ENCODE data around the gene FES. TPM values are rescaled to one million over a fixed set of nuclear protein-coding genes. Genes with fewer than 3 reads are reported as not detected.

FES gene
- total RNA-seq: 21.8 and 32.7 TPM in 2 replicates

DNA sequence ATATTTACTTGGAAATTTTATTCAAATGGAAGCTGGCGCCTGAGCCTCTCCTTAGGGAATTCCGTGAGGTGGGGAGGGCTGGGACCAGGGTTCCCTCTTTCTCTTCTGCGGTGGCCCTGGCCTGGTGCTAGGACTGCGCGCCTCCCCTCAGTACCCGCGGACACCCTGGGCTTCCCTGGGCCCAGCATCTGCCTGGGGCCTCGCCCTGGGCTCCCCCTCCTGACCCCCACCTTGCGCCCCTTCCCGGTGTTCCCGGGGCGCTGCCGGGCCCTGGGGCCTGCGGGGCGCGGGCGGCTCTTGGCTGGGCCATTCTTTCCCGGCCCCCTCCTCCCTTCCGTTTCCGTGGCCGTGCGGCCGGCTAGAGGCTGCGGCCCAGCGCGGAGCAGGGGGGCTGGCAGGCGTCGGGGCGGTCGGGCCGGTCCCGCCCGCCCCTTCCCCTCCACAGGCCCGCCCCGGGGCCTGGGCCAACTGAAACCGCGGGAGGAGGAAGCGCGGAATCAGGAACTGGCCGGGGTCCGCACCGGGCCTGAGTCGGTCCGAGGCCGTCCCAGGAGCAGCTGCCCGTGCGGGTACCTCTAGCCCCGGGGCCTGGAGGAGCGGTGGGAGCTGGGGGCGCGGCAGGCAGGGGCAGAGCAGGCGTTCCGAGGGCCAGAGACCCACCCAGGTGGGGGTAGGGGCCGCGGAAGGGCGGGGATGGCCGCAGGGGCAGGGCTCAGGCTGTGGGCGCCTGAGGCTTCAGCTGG is at the start of gene FES:
TSS of gene FES (plus strand) at position 529 of the 743 bp plus-strand sequence. CDS start 542 bp downstream, outside the sequence.

DNA sequence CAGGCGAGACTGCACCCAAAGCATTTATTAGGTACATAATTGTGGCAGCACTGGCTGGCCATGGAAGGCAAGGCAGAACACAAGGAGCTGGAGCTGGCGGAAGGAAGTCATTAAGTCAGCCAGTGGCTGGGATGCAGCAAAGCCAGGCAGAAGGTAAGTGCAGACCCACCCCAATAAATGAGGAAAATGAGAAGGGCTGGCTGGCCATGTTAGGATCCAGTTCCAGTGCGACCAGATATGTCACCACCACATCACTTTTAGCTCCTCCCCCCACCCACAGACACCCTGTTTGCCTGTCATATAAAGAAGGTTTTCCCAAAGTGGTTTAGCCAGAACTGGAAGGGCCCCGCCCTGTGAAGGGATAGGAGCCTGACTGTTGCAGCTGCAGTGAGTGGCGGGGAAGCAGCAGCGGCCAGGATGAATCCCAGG is 16.0 kb upstream of the FES start, which contains the start of gene FURIN:
TSS of gene FURIN (plus strand) at position 328 of the 429 bp plus-strand sequence. CDS start 7,153 bp downstream, outside the sequence.

DNA sequence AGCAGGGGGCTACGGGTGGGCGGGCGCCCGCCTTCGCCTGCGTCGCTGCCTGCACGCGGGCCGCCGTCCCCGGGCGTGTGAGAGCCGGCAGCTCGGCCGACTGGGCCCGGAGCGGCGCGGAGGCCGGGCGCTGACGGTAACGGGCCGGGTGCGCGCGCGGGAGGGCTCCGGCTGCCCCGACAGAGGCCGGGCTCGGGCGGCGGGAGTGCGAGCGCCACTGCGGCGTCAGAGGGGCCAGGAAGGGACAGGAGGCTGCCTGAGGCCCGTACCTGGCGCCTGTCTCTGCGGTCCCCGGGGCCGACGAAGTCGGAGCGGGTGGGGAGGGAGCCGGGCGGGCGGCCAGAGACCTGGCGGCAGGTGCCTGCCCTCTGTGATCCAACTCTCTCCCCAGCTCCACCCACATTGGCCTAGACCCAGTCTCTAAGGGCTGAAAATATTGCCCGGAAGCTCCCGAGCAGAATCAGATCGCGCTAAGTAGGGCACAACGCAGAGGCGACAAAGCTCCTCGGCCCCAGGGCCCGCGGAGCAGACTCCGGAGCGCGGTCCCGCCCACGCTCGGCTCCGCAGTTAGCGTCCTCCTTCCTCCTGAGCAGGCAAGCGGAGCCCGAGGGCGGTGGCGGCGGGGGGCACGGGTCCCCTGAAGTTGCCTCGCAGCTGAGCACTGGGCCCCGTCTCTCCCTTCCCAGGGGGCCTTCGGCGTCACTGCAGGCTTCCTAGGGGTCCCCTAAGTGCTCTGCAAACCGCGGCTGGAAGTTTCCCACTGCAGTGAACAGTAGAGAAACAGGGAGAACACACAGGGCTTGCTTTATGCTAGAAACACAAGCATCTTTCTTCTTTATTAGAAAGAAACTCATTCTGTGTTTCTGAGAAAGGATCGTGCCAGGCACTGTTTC is 18.8 kb downstream of the FES start, which contains the start of gene MAN2A2:
TSS of gene MAN2A2 (plus strand) at position 463 of the 893 bp plus-strand sequence. CDS start 906 bp downstream, outside the sequence.

DNA sequence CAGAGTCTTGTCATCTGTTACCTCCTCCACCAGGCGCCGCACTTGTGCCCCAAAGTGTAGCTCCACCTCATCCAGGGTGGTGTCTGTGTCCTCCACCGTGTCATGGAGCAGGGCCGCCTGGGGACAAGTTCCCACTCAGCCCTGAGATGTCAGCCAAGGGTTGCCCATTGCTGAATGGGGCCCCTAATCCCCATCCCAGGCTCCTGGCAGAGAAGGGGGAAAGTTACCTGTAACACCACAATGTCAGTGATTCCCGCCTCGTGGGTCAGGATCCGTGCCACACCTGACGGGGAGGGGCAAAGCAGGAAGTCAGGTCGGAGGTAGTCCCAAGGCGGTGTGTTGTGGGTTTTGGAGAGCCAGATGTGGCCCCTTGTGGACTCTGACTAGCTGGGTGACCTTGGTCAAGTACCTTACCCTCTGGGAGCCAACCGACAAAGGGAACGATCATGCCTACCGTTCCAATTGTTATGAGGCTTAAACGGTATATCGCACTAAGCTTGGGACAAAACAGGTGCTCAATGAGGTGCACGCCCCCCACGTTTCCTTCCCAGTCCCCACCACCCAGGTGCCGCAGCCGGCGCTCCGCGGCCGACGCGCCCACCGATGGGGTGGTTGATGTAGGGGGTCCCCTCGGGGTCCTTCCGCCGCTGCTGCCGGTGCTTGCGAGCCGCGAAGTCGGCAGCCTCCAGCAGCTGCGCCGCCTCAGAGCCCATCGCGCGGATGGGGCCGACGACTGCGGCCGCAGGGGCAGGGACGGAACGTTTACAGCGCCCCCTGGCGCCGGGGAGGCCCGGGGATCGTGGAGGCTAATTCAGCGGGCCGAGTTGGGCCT is 47.7 kb downstream of the FES start, which contains the start of gene HDDC3:
TSS of gene HDDC3 (minus strand) at position 722 of the 832 bp plus-strand sequence. CDS start at position 713, 9 bp downstream.

DNA sequence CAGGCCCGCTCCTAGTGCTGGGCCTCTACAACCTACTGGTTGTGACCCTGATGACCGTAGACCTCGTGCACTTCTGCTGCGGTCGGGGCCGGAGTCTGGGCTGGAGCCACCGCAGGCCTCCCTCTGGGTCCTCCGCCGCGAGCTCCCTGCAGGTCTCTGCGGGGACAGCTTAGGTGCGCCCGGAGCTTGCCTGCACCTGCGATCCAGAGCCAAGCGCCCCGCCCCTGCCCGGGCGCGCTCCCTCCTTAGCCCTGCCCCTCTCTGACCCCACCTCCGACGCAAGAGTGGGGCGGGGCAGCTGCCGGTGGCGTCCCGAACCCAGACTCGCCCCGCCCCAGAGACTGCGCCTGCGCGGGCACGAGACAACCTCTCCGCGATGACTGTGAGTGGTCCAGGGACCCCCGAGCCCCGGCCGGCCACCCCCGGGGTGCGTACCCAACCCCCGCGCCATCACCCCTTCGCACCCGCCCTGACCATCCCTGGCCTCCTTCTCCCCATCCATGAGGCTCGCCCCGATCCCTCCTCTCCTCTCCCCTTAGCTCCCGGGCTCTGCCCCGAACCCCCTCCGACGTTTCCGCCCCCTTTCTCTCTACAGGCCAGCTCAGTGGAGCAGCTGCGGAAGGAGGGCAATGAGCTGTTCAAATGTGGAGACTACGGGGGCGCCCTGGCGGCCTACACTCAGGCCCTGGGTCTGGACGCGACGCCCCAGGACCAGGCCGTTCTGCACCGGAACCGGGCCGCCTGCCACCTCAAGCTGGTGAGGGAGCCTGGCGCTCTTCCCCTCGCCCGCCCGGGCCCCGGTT is 50.8 kb downstream of the FES start, which contains the start of gene UNC45A:
TSS of gene UNC45A (plus strand) at position 337 of the 803 bp plus-strand sequence. CDS start at position 377, 40 bp downstream.

Other genes with a start within 250 kb of the FES start
- gene BLM, start 167.2 kb upstream of the FES start, total RNA-seq: 0.64 and 2.4 TPM in 2 replicates
- gene FURIN, start 15.9 kb upstream of the FES start, total RNA-seq: 34.9 and 38.6 TPM in 2 replicates
- gene MAN2A2, start 18.8 kb downstream of the FES start, total RNA-seq: 8.2 and 10.9 TPM in 2 replicates
- 9.4 and 15.7 TPM in 2 replicates for gene HDDC3, start 48.0 kb downstream of the FES start, total RNA-seq
- gene UNC45A, start 50.8 kb downstream of the FES start, total RNA-seq: 53.8 and 56.3 TPM in 2 replicates
- gene RCCD1, start 70.4 kb downstream of the FES start, total RNA-seq: 8.9 and 9.1 TPM in 2 replicates
- gene PRC1, start 110.0 kb downstream of the FES start, total RNA-seq: 8.7 and 18.5 TPM in 2 replicates
- 5.6 and 26.9 TPM in 2 replicates for gene VPS33B, start 138.1 kb downstream of the FES start, total RNA-seq
- 0.87 and 0.93 TPM in 2 replicates for gene SV2B, start 215.8 kb downstream of the FES start, total RNA-seq

Measured in cardiac ventricle fibroblast (primary cell).